Heart right ventricle (tissue), 16 donors: ENCODE results near the gene WIPF2. TPM values are rescaled to one million over a fixed set of nuclear protein-coding genes. Genes with fewer than 3 reads are reported as not detected.

Experiments
- ATAC-seq, 8 donors: fragments of 200-7000 bp; cut with Tn5 transposase; one replicate each; pipeline ENCODE4 v1.9.1; 2020; ENCODE audit warnings: mild to moderate bottlenecking in 8 of 8, moderate library complexity in 8 of 8, moderate number of reproducible peaks in 1 of 8
- DNase-seq, 2 donors: peaks; one replicate each; pipeline ENCODE4 v3.0.0-alpha.2; 2020
- H3K27ac ChIP-seq, 10 donors: fragments of 200-600 bp; sonication (generic) in 2 of 10; one replicate each; pipeline versions ENCODE4 v1.5.0 to v1.8.0; 2020 to 2022; ENCODE audit warnings: mild to moderate bottlenecking in 3 of 10
- H3K27me3 ChIP-seq, 7 donors: fragments of 200-600 bp; one replicate each; pipeline ENCODE4 v1.8.0; 2021 to 2022; ENCODE audit warnings: mild to moderate bottlenecking in 2 of 7
- H3K36me3 ChIP-seq, 9 donors: fragments of 200-600 bp; sonication (generic) in 1 of 9; one replicate each; pipeline versions ENCODE4 v1.5.0 to v1.8.0; 2020 to 2022; ENCODE audit warnings: mild to moderate bottlenecking in 2 of 9
- H3K4me1 ChIP-seq, 9 donors: fragments of 200-600 bp; sonication (generic) in 1 of 9; one replicate each; pipeline versions ENCODE4 v1.5.0 to v1.8.0; 2020 to 2022; ENCODE audit warnings: mild to moderate bottlenecking in 4 of 9
- H3K4me3 ChIP-seq, 10 donors: fragments of 200-600 bp; sonication (generic) in 2 of 10; one replicate each; pipeline versions ENCODE4 v1.5.0 to v1.8.0; 2020 to 2022; ENCODE audit warnings: mild to moderate bottlenecking in 7 of 10, moderate library complexity in 2 of 10
- H3K9me3 ChIP-seq, 11 donors: fragments of 200-600 bp in 10 of 11; sonication (generic) in 2 of 11; one replicate each; pipeline versions ENCODE4 v1.5.0 to v1.8.0; 2013 to 2022; ENCODE audit warnings: mild to moderate bottlenecking in 2 of 11, control low read depth in 1 of 11, moderate library complexity in 1 of 11
- CTCF ChIP-seq, 9 donors: fragments of 200-600 bp; sonication (generic) in 2 of 9; IDR thresholded peaks; one replicate each; pipeline versions ENCODE4 v1.5.0 to v1.8.0; 2021 to 2022; ENCODE audit warnings: antibody characterized with exemption in 9 of 9, mild to moderate bottlenecking in 5 of 9, moderate library complexity in 1 of 9
- WGBS, 2 donors: extraction: QIAGEN DNeasy Blood & Tissue Kit; methylation state at CpG; one replicate each; pipeline ENCODE4 v1.1.7; 2013; ENCODE audit warnings: inconsistent platforms in 1 of 2; 5-methylcytosine and 5-hydroxymethylcytosine counted together
- intact Hi-C, 10 donors: fragments of 100-400 bp; cut with DNase I; formaldehyde crosslinking; loops; one replicate each; pipeline versions ENCODE4 v1.11.1 to v1.14.2; 2022
- long read RNA-seq, 3 donors: library from polyadenylated mRNA; unstranded; transcript quantifications; one replicate each; pipeline ENCODE4 v2.0.0, GENCODE V29; 2020 to 2021
- polyA plus RNA-seq, 2 donors: library from polyadenylated mRNA; stranded (reverse); fragments of 200-250 nt; gene quantifications; one replicate each; pipeline ENCODE4 v1.2.3, GENCODE V29; 2013
- total RNA-seq, 10 donors: library from RNA; stranded (reverse); fragmentation: NEBNext Ultra II Directional in 3 of 10; extraction: Animal tissue kit (Norgen Biotek cat#: 25700) in 3 of 10; gene quantifications; one replicate each; pipeline versions ENCODE4 v1.2.1 to v1.2.4, GENCODE V29; 2021 to 2023
- donor health status: Arrhythmogenic right ventricular cardiomyopathy.
- donor health status: ischemic (EF 13 %, LVEDD 7.1; RV severe dilation, severe dysfunction).
- donor health status: healthy with polysubstance abuse.
- donor health status: DM: no; HTN: yes; CAD: no.
- donor health status: DM: no; HTN: no; CAD: no.
- donor health status: ischemic (EF 25% LVEDD 6.9; RV normal size, moderate dysfunction).
- donor health status: ischemic (EF 25% LVEDD 5.7; RV mildly dilated, moderate dysfunction).
- donor health status: healthy.
- donor health status: DM: yes; HTN: yes; CAD: no.
- donor health status: Ischemic cardiomyopathy.
- donor health status: ischemic (EF 35%, LVEDD 5.7; RV mildly dilated, moderate dysfunction).
- donor health status: nonischemic (EF 11% LVEDD 7.7; RV severe dilation, severe dysfunction).
- donor health status: DM: yes; HTN: yes; CAD: no.
- donor health status: PGD.
- donor health status: ischemic (EF 29% LVEDD 5.4; RV normal size, mild dysfunction).
- donor health status: nonischemic (EF 23%, LVEDD 6.1; RV moderate dilation, normal function).

WIPF2 gene, protein sequence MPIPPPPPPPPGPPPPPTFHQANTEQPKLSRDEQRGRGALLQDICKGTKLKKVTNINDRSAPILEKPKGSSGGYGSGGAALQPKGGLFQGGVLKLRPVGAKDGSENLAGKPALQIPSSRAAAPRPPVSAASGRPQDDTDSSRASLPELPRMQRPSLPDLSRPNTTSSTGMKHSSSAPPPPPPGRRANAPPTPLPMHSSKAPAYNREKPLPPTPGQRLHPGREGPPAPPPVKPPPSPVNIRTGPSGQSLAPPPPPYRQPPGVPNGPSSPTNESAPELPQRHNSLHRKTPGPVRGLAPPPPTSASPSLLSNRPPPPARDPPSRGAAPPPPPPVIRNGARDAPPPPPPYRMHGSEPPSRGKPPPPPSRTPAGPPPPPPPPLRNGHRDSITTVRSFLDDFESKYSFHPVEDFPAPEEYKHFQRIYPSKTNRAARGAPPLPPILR
- total RNA-seq (10 to 100 TPM in 8 of 10 donors, 1 to 10 TPM in 2; 8.1 to 16.0 (median 12.8) TPM), polyA plus RNA-seq (1 to 10 TPM; 5.1 to 8.4 TPM)
- long read RNA-seq, donor 1, full-length matches to known transcripts = 13 of 22 reads
- long read RNA-seq, donor 1, partial matches to known transcripts = 2 of 22 reads
- long read RNA-seq, donor 1, other reads (novel, unspliced or antisense) = 7 of 22 reads
- long read RNA-seq, donor 2, full-length matches to known transcripts = 6 of 13 reads
- long read RNA-seq, donor 2, partial matches to known transcripts = 1 of 13 reads
- long read RNA-seq, donor 2, other reads (novel, unspliced or antisense) = 6 of 13 reads
- long read RNA-seq, donor 3, transcript WIPF2-205 (3 exons, 554 nt) = major isoform, 18 of 25 reads
- long read RNA-seq, donor 3, partial matches to known transcripts = 2 of 25 reads
- long read RNA-seq, donor 3, other reads (novel, unspliced or antisense) = 5 of 25 reads

GRCh38 chr17:40218740-40219593 is at the start of gene WIPF2:
Gene WIPF2 (plus strand): TSS chr17:40219304. CDS start chr17:40256460, 37,156 bp downstream.
- peak; percentile 69 to 94 (median 76) for TF ChIP-seq CTCF (IDR thresholded peaks at IDR 0.05)
- peak within 1 kb of the TSS; percentile 51 to 96 (median 90) for H3K27ac ChIP-seq
- peak; percentile 97 to 98 for DNase-seq
- ATAC-seq = peak; percentile 98 to 99 (median 99)
- H3K9me3 ChIP-seq = no peaks in the 10 kb centered on the region
- WGBS, 2 donors = 1 to 2% methylated on average over 56 to 58 of the region's 59 CpGs
- H3K4me3 ChIP-seq = peak within 1 kb of the TSS; percentile 38 to 77 (median 65)
- H3K4me1 ChIP-seq = peaks cover 0 to 23% (median 14%) of the 10 kb centered on the region in 9 donors
- H3K27me3 ChIP-seq = no peaks in the 10 kb centered on the region
- peaks cover 0 to 4% (median 0%) of the 10 kb centered on the region in 9 donors for H3K36me3 ChIP-seq
- intact Hi-C loops = loop anchor here in 6 of 10 donors (5.0 kb wide), 1 partner anchor 68 kb away; the partner anchor contains the start of gene CDC6 (in 6 of the 6)

GRCh38 chr17:40170325-40170724 is 48.8 kb upstream of the WIPF2 start:
- H3K36me3 ChIP-seq = peaks cover 0 to 100% (median 79%) of the 10 kb centered on the region in 9 donors
- DNase-seq = no peak
- H3K27me3 ChIP-seq = no peaks in the 10 kb centered on the region
- 78 to 91% methylated on average over 2 of the region's 2 CpGs for WGBS, 2 donors
- H3K27ac ChIP-seq = no peak overlapping the region
- no peak for TF ChIP-seq CTCF (IDR thresholded peaks at IDR 0.05)
- no peak for ATAC-seq
- peaks cover 0 to 12% (median 6%) of the 10 kb centered on the region in 9 donors for H3K4me1 ChIP-seq
- H3K4me3 ChIP-seq = no peak overlapping the region
- intact Hi-C loops = loop anchor here in 1 of 10 donors (10.0 kb wide), 1 partner anchor 136 kb away; no protein-coding TSS in a partner anchor
- H3K9me3 ChIP-seq = no peaks in the 10 kb centered on the region

- 95 to 96% methylated on average over 1 of the region's 1 CpG for WGBS, 2 donors
- Histone ChIP-seq H3K4me3 (no peak overlapping the region), H3K4me1 (peaks cover 0 to 14% (median 6%) of the 10 kb centered on the region in 9 donors), H3K9me3 (no peaks in the 10 kb centered on the region), H3K27ac (no peak overlapping the region), H3K36me3 (peaks cover 0 to 99% (median 71%) of the 10 kb centered on the region in 9 donors), H3K27me3 (no peaks in the 10 kb centered on the region)
- TF ChIP-seq CTCF (IDR thresholded peaks at IDR 0.05) = no peak
- DNase-seq (no peak), ATAC-seq (peak in 1 of 8 donors; percentile 18)
- intact Hi-C loops = loop anchor here in 1 of 10 donors (10.0 kb wide), 1 partner anchor 137 kb away; no protein-coding TSS in a partner anchor
Observed at GRCh38 chr17:40171750-40172149, 47.4 kb upstream of the WIPF2 start.
